OCI-LY7 (cell line): Measurements from ENCODE around the gene ACADS. TPM values are rescaled to one million over a fixed set of nuclear protein-coding genes. Genes with fewer than 3 reads are reported as not detected.

ENCODE experiments used
- BruUV-seq: library from RNA; stranded (reverse); fragments of 400-500 nt; replicated peaks from 2 replicates; lab custom pipeline; 2021; lab: Mats Ljungman, UMichigan
- CTCF ChIA-PET: fragments of 300-600 bp; sonication (Branson Sonifier 250); formaldehyde crosslinking; loops from one replicate; lab custom pipeline; 2022; ENCODE audit warnings: antibody characterized with exemption; ENCODE audit not compliant: unreplicated experiment; lab: Charles Lee
- POLR2A ChIA-PET: fragments of 300-600 bp; sonication (Branson Sonifier 250); formaldehyde crosslinking; loops from one replicate; lab custom pipeline; 2022; ENCODE audit warnings: antibody characterized with exemption; lab: Charles Lee
- DNase-seq: peaks from one replicate; pipeline ENCODE4 v3.0.0-alpha.2; 2015; ENCODE audit warnings: low spot score
- H2AFZ ChIP-seq: fragments of 200-600 bp; sonication (generic), shearing (Covaris generic); 2 replicates; pipeline ENCODE4 v1.6.1; 2014; ENCODE audit warnings: mild to moderate bottlenecking, antibody characterized with exemption, low read length, moderate library complexity
- H3K27ac ChIP-seq: fragments of 200-600 bp; sonication (generic); 2 replicates; pipeline ENCODE4 v1.5.1; 2014; ENCODE audit warnings: mixed run types, low read depth, mild to moderate bottlenecking, moderate library complexity, low read length, inconsistent platforms; ENCODE audit not compliant: poor library complexity, severe bottlenecking
- H3K36me3 ChIP-seq: fragments of 200-600 bp; sonication (generic); 2 replicates; pipeline ENCODE4 v1.6.1; 2014; ENCODE audit warnings: mild to moderate bottlenecking, antibody characterized with exemption, low read length, moderate library complexity, mixed read lengths; ENCODE audit not compliant: insufficient read depth
- H3K4me1 ChIP-seq: fragments of 200-600 bp; sonication (generic); 2 replicates; pipeline ENCODE4 v1.5.1; 2014; ENCODE audit warnings: mild to moderate bottlenecking, low read length; ENCODE audit not compliant: insufficient read depth, poor library complexity, severe bottlenecking
- H3K4me2 ChIP-seq: fragments of 200-600 bp; sonication (generic); 2 replicates; pipeline ENCODE4 v1.6.1; 2014; ENCODE audit warnings: mild to moderate bottlenecking, low read length
- H3K4me3 ChIP-seq: fragments of 200-600 bp; sonication (generic); 2 replicates; pipeline ENCODE4 v1.5.1; 2014; ENCODE audit warnings: mild to moderate bottlenecking, low read depth, low read length; ENCODE audit not compliant: poor library complexity, severe bottlenecking
- H3K79me2 ChIP-seq: fragments of 200-600 bp; sonication (generic); 2 replicates; pipeline ENCODE4 v1.6.1; 2016; ENCODE audit warnings: low read depth, mild to moderate bottlenecking, low read length, moderate library complexity, mixed read lengths; ENCODE audit not compliant: insufficient read depth
- H3K9me2 ChIP-seq: fragments of 200-600 bp; sonication (generic); 2 replicates; pipeline ENCODE4 v1.6.1; 2016; ENCODE audit warnings: mild to moderate bottlenecking, low read length, mixed read lengths; ENCODE audit not compliant: insufficient read depth
- H3K9me3 ChIP-seq: fragments of 200-600 bp; sonication (generic); 2 replicates; pipeline ENCODE4 v1.6.1; 2014; ENCODE audit warnings: mild to moderate bottlenecking, mixed run types, low read length, mixed read lengths
- H4K20me1 ChIP-seq: fragments of 200-600 bp; sonication (generic); 2 replicates; pipeline ENCODE4 v1.6.1; 2014; ENCODE audit warnings: mild to moderate bottlenecking, antibody characterized with exemption, low read length, moderate library complexity, mixed read lengths; ENCODE audit not compliant: insufficient read depth
- CTCF ChIP-seq: fragments of 200-600 bp; sonication (generic); conservative IDR thresholded peaks from 2 replicates; pipeline ENCODE4 v1.5.1; 2014; ENCODE audit warnings: mild to moderate bottlenecking, antibody characterized with exemption, low read length, moderate library complexity, mixed read lengths
- EZH2phosphoT487 ChIP-seq: fragments of 200-600 bp; sonication (generic); IDR thresholded peaks from 2 replicates; pipeline ENCODE4 v1.6.1; 2018; ENCODE audit warnings: low read depth, borderline replicate concordance, mild to moderate bottlenecking, mixed run types, antibody characterized with exemption, low read length, moderate library complexity, mixed read lengths
- intact Hi-C: fragments of 100-400 bp; cut with micrococcal nuclease; formaldehyde crosslinking; loops from one replicate; pipeline ENCODE4 v1.10.0; 2022; ENCODE audit not compliant: unreplicated experiment
- total RNA-seq, 2 experiments: library from RNA; depleted of rRNA in 1 of 2; stranded (reverse); fragments of >200 nt in 1 of 2; shearing (Covaris generic) in 1 of 2; gene quantifications; 2 replicates each; pipeline ENCODE4 v1.2.3, GENCODE V29; 2014 to 2022

ACADS gene
- total RNA-seq, 2 experiments from 2014 or later: 8.8 to 11.2 TPM

- peaks cover 20% of the 10 kb centered on the region for H3K4me1 ChIP-seq
- no peaks in the 10 kb centered on the region for H3K9me2 ChIP-seq
- no TSS peak for BruUV-seq
- no peak for DNase-seq
- H3K79me2 ChIP-seq: peaks cover 60% of the 10 kb centered on the region
- POLR2A ChIA-PET: interaction anchor here (0.5 kb wide), 1 partner anchor 280 kb away, joined by 5 read pairs; no protein-coding TSS in a partner anchor
- H3K9me3 ChIP-seq: no peaks in the 10 kb centered on the region
- TF ChIP-seq EZH2phosphoT487: no peak
- no peak for TF ChIP-seq CTCF
- no peak overlapping the region for H3K4me2 ChIP-seq
- H3K27ac ChIP-seq: no peak overlapping the region
- CTCF ChIA-PET: no interaction called here
- H3K36me3 ChIP-seq: peaks cover 72% of the 10 kb centered on the region
- H3K4me3 ChIP-seq: no peak overlapping the region
- peaks cover 36% of the 10 kb centered on the region for H4K20me1 ChIP-seq
- H2AFZ ChIP-seq: no peak overlapping the region
- intact Hi-C loops: no loop called here
These were observed 33.0 kb upstream of the ACADS start for GRCh38 chr12:120692524-120693033.

- no peak overlapping the region for H2AFZ ChIP-seq
- peaks cover 27% of the 10 kb centered on the region for H4K20me1 ChIP-seq
- ChIA-PET POLR2A (no interaction called here), CTCF (no interaction called here)
- H3K79me2 ChIP-seq: peaks cover 48% of the 10 kb centered on the region
- TF ChIP-seq EZH2phosphoT487: no peak
- no peak for TF ChIP-seq CTCF
- no peak overlapping the region for H3K4me3 ChIP-seq
- H3K4me1 ChIP-seq: peaks cover 20% of the 10 kb centered on the region
- H3K36me3 ChIP-seq: peaks cover 85% of the 10 kb centered on the region
- no peaks in the 10 kb centered on the region for H3K9me3 ChIP-seq
- no peak overlapping the region for H3K4me2 ChIP-seq
- intact Hi-C loops: no loop called here
- no TSS peak for BruUV-seq
- H3K27ac ChIP-seq: no peak overlapping the region
- DNase-seq: no peak
- no peaks in the 10 kb centered on the region for H3K9me2 ChIP-seq
These were observed 31.8 kb upstream of the ACADS start for GRCh38 chr12:120693848-120694247.

GRCh38 chr12:120696626-120697025, 29.0 kb upstream of the ACADS start:
- Histone ChIP-seq H3K36me3 (peaks cover 98% of the 10 kb centered on the region), H2AFZ (no peak overlapping the region), H3K9me3 (no peaks in the 10 kb centered on the region), H3K4me1 (peaks cover 3% of the 10 kb centered on the region), H3K4me3 (no peak overlapping the region), H3K4me2 (no peak overlapping the region), H3K79me2 (peaks cover 20% of the 10 kb centered on the region), H4K20me1 (peaks cover 6% of the 10 kb centered on the region; the same call in 1 of the 2 replicates), H3K27ac (no peak overlapping the region), H3K9me2 (no peaks in the 10 kb centered on the region)
- BruUV-seq: no TSS peak
- ChIA-PET POLR2A (no interaction called here), CTCF (no interaction called here)
- TF ChIP-seq CTCF (no peak), EZH2phosphoT487 (no peak)
- intact Hi-C loops: no loop called here
- DNase-seq: no peak
